IMR-90 (cell line): ENCODE results near the gene SYNE2. TPM values are rescaled to one million over a fixed set of nuclear protein-coding genes. Genes with fewer than 3 reads are reported as not detected.

Experiments used
- ATAC-seq: fragments of 200-7000 bp; cut with Tn5 transposase; 2 replicates; pipeline ENCODE4 v1.9.1; 2020; ENCODE audit warnings: low read depth, mild to moderate bottlenecking, moderate library complexity
- BruUV-seq: library from RNA; stranded (reverse); fragments of 400-500 nt; replicated peaks from 2 replicates; lab custom pipeline; 2021; lab: Mats Ljungman, UMichigan
- CTCF ChIA-PET: fragments of 300-600 bp; formaldehyde crosslinking; extraction: SDS; loops from one replicate; lab custom pipeline; 2021; ENCODE audit warnings: antibody characterized with exemption; lab: Yijun Ruan, JAX
- POLR2A ChIA-PET: fragments of 300-600 bp; sonication (Branson Sonifier 250); formaldehyde crosslinking; loops from one replicate; lab custom pipeline; 2022; ENCODE audit warnings: antibody characterized with exemption; ENCODE audit not compliant: unreplicated experiment; lab: Charles Lee
- DNase-seq: peaks from one replicate; pipeline ENCODE4 v3.0.0; 2013
- H2AFZ ChIP-seq: replicated peaks from 2 replicates; pipeline ENCODE3; 2013; ENCODE audit warnings: low read length, mild to moderate bottlenecking; ENCODE audit not compliant: poor library complexity
- H2AK5ac ChIP-seq: 2 replicates; pipeline ENCODE4 v1.6.1; 2013; ENCODE audit warnings: low read depth, low read length, inconsistent platforms
- H2AK9ac ChIP-seq: replicated peaks from 2 replicates; pipeline ENCODE3; 2013; ENCODE audit warnings: mild to moderate bottlenecking, low read depth, low read length, moderate library complexity; ENCODE audit not compliant: poor library complexity
- H2BK120ac ChIP-seq: 2 replicates; pipeline ENCODE4 v1.6.1; 2013; ENCODE audit warnings: low read depth, low read length, inconsistent platforms
- H2BK15ac ChIP-seq: 3 replicates; pipeline ENCODE4 v1.6.1; 2013; ENCODE audit warnings: low read depth, low read length, inconsistent platforms
- H2BK20ac ChIP-seq: 2 replicates; pipeline ENCODE4 v1.6.1; 2013; ENCODE audit warnings: low read depth, mild to moderate bottlenecking, inconsistent platforms, low read length, moderate library complexity
- H2BK5ac ChIP-seq: 2 replicates; pipeline ENCODE4 v1.6.1; 2013; ENCODE audit warnings: mild to moderate bottlenecking, low read depth, low read length, inconsistent platforms; ENCODE audit not compliant: poor library complexity, severe bottlenecking
- H3K14ac ChIP-seq: replicated peaks from 2 replicates; pipeline ENCODE4 v1.6.1; 2013; ENCODE audit warnings: low read depth, low read length, inconsistent platforms
- H3K18ac ChIP-seq: 2 replicates; pipeline ENCODE4 v1.6.1; 2013; ENCODE audit warnings: low read depth, low read length, control low read depth
- H3K23ac ChIP-seq: 2 replicates; pipeline ENCODE4 v1.6.1; 2013; ENCODE audit warnings: low read depth, low read length, inconsistent platforms
- H3K27ac ChIP-seq: 2 replicates; pipeline ENCODE4 v1.5.1; 2013; ENCODE audit warnings: mild to moderate bottlenecking, control low read depth, low read length; ENCODE audit not compliant: insufficient read depth
- H3K27me3 ChIP-seq: 2 replicates; pipeline ENCODE4 v1.6.1; 2013; ENCODE audit warnings: low read length; ENCODE audit not compliant: control insufficient read depth, insufficient read depth
- H3K36me3 ChIP-seq: 2 replicates; pipeline ENCODE4 v1.6.1; 2013; ENCODE audit warnings: low read length, mixed read lengths; ENCODE audit not compliant: control insufficient read depth, insufficient read depth
- H3K4ac ChIP-seq: 2 replicates; pipeline ENCODE4 v1.6.1; 2013; ENCODE audit warnings: low read depth, low read length, inconsistent platforms
- H3K4me1 ChIP-seq: 2 replicates; pipeline ENCODE4 v1.6.1; 2013; ENCODE audit warnings: low read length, mixed read lengths; ENCODE audit not compliant: control insufficient read depth, insufficient read depth
- H3K4me2 ChIP-seq: 2 replicates; pipeline ENCODE4 v1.6.1; 2013; ENCODE audit warnings: low read depth, mild to moderate bottlenecking, control low read depth, low read length, moderate library complexity
- H3K4me3 ChIP-seq: 2 replicates; pipeline ENCODE4 v1.5.1; 2013; ENCODE audit warnings: low read depth, mild to moderate bottlenecking, control low read depth, low read length, moderate library complexity; ENCODE audit not compliant: insufficient read depth
- H3K56ac ChIP-seq: 2 replicates; pipeline ENCODE4 v1.6.1; 2013; ENCODE audit warnings: low read length, inconsistent platforms; ENCODE audit not compliant: insufficient read depth; ENCODE audit errors: extremely low read depth
- H3K79me1 ChIP-seq, 2 experiments: 2 replicates each; pipeline ENCODE4 v1.6.1; 2013; ENCODE audit warnings: low read length in 2 of 2, inconsistent platforms in 1 of 2, low read depth in 1 of 2
- H3K9ac ChIP-seq: 2 replicates; pipeline ENCODE4 v1.6.1; 2013; ENCODE audit warnings: low read depth, low read length, control low read depth
- H3K9me1 ChIP-seq: 2 replicates; pipeline ENCODE4 v1.6.1; 2013; ENCODE audit warnings: low read length, inconsistent platforms; ENCODE audit not compliant: insufficient read depth
- H3K9me3 ChIP-seq: 2 replicates; pipeline ENCODE4 v1.6.1; 2013; ENCODE audit warnings: low read length; ENCODE audit not compliant: control insufficient read depth, insufficient read depth
- H4K20me1 ChIP-seq: 2 replicates; pipeline ENCODE4 v1.6.1; 2013; ENCODE audit warnings: low read length, inconsistent platforms; ENCODE audit not compliant: insufficient read depth
- H4K5ac ChIP-seq: 2 replicates; pipeline ENCODE4 v1.6.1; 2013; ENCODE audit warnings: mild to moderate bottlenecking, low read depth, low read length, control low read depth
- H4K8ac ChIP-seq, 2 experiments: 2 replicates each; pipeline ENCODE4 v1.6.1; 2013; ENCODE audit warnings: low read depth in 2 of 2, low read length in 2 of 2, control low read depth in 1 of 2, inconsistent platforms in 1 of 2
- H4K91ac ChIP-seq: 2 replicates; pipeline ENCODE4 v1.6.1; 2013; ENCODE audit warnings: low read depth, low read length, inconsistent platforms; ENCODE audit not compliant: insufficient read depth
- MAFK ChIP-seq: IDR thresholded peaks from 2 replicates; pipeline ENCODE4 v1.6.1; 2012; ENCODE audit warnings: low read depth, low read length, improper control_type of control experiment
- NFE2L2 ChIP-seq: fragments of 150-350 bp; IDR thresholded peaks from 2 replicates; pipeline ENCODE4 v1.6.1; 2016; ENCODE audit warnings: low read depth, mild to moderate bottlenecking, low read length
- POLR2A ChIP-seq: IDR thresholded peaks from 2 replicates; pipeline ENCODE4 v1.6.1; 2012; ENCODE audit warnings: mild to moderate bottlenecking, low read depth, low read length
- RAD21 ChIP-seq: IDR thresholded peaks from 2 replicates; pipeline ENCODE4 v1.6.1; 2012; ENCODE audit warnings: low read length, improper control_type of control experiment
- RFX5 ChIP-seq: IDR thresholded peaks from 2 replicates; pipeline ENCODE4 v1.8.0; 2012; ENCODE audit warnings: low read depth, mild to moderate bottlenecking, low read length, moderate library complexity
- WGBS, 2 experiments: methylation state at CpG; one replicate each; pipeline versions ENCODE4 v1.1.5 to v1.1.7; 2013; ENCODE audit warnings: missing lambda C conversion rate in 2 of 2; ENCODE audit not compliant: insufficient read length in 1 of 2; ENCODE audit errors: extremely low coverage in 2 of 2; 5-methylcytosine and 5-hydroxymethylcytosine counted together
- dilution Hi-C: fragments of 300-500 bp; cut with HindIII; formaldehyde crosslinking; loops from one replicate; pipeline ENCODE4 v1.14.3; 2018; ENCODE audit warnings: low sequenced_read_pairs; ENCODE audit not compliant: unreplicated experiment
- in situ Hi-C: fragments of 300-500 bp; cut with MboI; formaldehyde crosslinking; loops from 3 replicates; pipeline ENCODE4 v1.14.3; 2019; ENCODE audit warnings: low sequenced_read_pairs, inconsistent platforms, mixed read lengths
- intact Hi-C: fragments of 100-400 bp; cut with micrococcal nuclease; formaldehyde crosslinking; loops from 2 replicates; pipeline ENCODE4 v1.10.0; 2022
- polyA plus RNA-seq, 3 experiments: library from polyadenylated mRNA; depleted of rRNA; stranded (reverse); fragments of >200 nt; gene quantifications; 2 replicates each; pipeline ENCODE4 v1.2.3, GENCODE V29; 2012; ENCODE audit warnings: low replicate concordance in 1 of 3
- total RNA-seq: library from RNA; depleted of rRNA; stranded (reverse); fragments of >200 nt; gene quantifications from 2 replicates; pipeline ENCODE4 v1.2.3, GENCODE V29; 2012

Gene SYNE2
- total and polyA plus RNA-seq, 2 of the 4 experiments (the other 2 are of a cell fraction): 5.2 to 28.9 TPM

- H3K18ac ChIP-seq: no peak overlapping the region
- H2AK9ac ChIP-seq: no peak overlapping the region
- no peak overlapping the region for H2BK5ac ChIP-seq
- H3K4me2 ChIP-seq: no peak overlapping the region
- H3K9ac ChIP-seq: no peak overlapping the region
- no peak overlapping the region for H3K4me3 ChIP-seq
- H2BK120ac ChIP-seq: no peak overlapping the region
- H2AFZ ChIP-seq: no peak overlapping the region
- in situ Hi-C loops: no loop called here
- no peaks in the 10 kb centered on the region for H3K27me3 ChIP-seq
- H4K91ac ChIP-seq: no peak overlapping the region
- BruUV-seq: no TSS peak
- no peaks in the 10 kb centered on the region; the same call in 1 of the 2 replicates for H3K9me1 ChIP-seq
- no peak overlapping the region for H2BK20ac ChIP-seq
- H2AK5ac ChIP-seq: no peak overlapping the region
- H3K9me3 ChIP-seq: no peaks in the 10 kb centered on the region
- no peak overlapping the region for H3K14ac ChIP-seq
- ATAC-seq (no peak), DNase-seq (no peak)
- H4K5ac ChIP-seq: no peak overlapping the region
- no CpG with 5 or more reads among the region's 4 CpGs for whole genome bisulfite sequencing, 2 experiments
- H3K36me3 ChIP-seq: no peaks in the 10 kb centered on the region; the same call in 1 of the 2 replicates
- ChIA-PET POLR2A (no interaction called here), CTCF (no interaction called here)
- H2BK15ac ChIP-seq: no peak overlapping the region
- H3K27ac ChIP-seq: no peak overlapping the region
- no peak overlapping the region for H3K4ac ChIP-seq
- intact Hi-C loops: no loop called here
- H4K20me1 ChIP-seq: no peaks in the 10 kb centered on the region
- no peak overlapping the region for H3K23ac ChIP-seq
- dilution Hi-C loops: no loop called here
- H3K4me1 ChIP-seq: peaks cover 5% of the 10 kb centered on the region; the same call in 1 of the 2 replicates
- no peak overlapping the region for H3K56ac ChIP-seq
- H3K79me1 ChIP-seq: no peaks in the 10 kb centered on the region
- TF ChIP-seq POLR2A: no peak
- no peak for TF ChIP-seq NFE2L2
- TF ChIP-seq RAD21: no peak
- TF ChIP-seq RFX5: no peak
- TF ChIP-seq MAFK: no peak
- no peak overlapping the region for H4K8ac ChIP-seq
Observed at GRCh38 chr14:64203366-64204006, 350.7 kb downstream of the SYNE2 start.
